ENCODE data around the gene GRN. TPM values are rescaled to one million over a fixed set of nuclear protein-coding genes. Genes with fewer than 3 reads are reported as not detected.

The GRN gene
- total RNA-seq, 1 donor, result 382 TPM

DNA sequence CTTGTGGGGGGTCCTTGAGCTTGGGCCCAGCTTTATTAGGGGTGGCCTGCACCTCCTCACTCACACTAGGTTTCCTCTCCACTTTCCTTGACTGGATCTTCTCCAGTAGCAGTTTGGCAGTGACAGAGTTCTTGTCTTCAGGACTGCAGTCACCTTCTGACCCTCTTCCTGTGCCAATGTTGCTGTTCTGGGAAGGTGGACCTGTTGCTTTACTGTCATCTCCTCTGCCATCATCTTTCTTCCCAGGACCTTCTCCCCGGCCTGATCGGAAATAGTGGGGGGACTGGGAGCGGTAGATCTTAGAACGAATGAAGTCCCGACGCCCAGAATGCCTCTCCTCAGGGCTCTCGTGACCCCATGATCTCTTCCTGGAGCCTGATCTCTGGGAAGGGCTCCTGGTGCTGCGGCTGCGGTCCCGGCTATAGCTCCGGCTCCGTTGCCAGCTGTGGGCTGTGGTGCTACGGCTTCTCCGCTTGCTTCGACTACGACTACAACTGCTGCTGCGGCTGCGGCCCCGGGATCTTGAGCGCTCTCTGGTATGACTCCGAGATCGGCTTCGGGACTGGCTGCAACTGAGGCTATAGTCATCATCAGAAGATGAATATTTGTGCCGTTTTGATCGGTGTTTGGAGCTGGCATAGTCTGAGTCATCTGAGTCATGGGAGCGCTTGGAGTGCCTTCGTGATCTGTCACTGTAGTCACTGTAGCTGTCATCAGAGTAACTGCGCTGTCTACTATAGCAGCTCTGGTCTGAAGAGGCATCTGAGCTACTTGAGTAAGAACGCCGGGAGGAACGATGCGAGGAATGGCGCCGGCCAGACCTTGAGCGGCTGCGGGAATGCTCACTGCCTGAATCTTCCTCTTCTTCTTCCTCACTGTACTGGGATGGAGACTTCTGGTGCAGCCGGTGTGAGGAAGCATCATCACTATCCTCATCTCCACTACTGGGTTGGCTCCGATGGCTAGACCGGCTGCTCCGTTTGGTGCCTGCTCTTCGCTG is 53.9 kb downstream of the GRN start:
- H3K79me2 ChIP-seq (ENCODE audit: insufficient read depth, low read length), result no peaks in the 10 kb centered on the region
- peaks cover 38% of the 10 kb centered on the region for H3K36me3 ChIP-seq (ENCODE audit: insufficient read depth, low read length)
- no peak for DNase-seq (ENCODE audit: insufficient read length, low spot score, missing footprints)
- no peaks in the 10 kb centered on the region for H3K27me3 ChIP-seq (ENCODE audit: insufficient read depth, low read length)
- H3K4me1 ChIP-seq (ENCODE audit: insufficient read depth, low read length), result no peaks in the 10 kb centered on the region
- H3K27ac ChIP-seq (ENCODE audit: low read depth, low read length), result no peak overlapping the region
- no peak overlapping the region for H3K4me2 ChIP-seq (ENCODE audit: insufficient read depth, low read length)
- H3K4me3 ChIP-seq (ENCODE audit: insufficient read depth, low read length), result no peak overlapping the region
- TF ChIP-seq, protein P1, sequence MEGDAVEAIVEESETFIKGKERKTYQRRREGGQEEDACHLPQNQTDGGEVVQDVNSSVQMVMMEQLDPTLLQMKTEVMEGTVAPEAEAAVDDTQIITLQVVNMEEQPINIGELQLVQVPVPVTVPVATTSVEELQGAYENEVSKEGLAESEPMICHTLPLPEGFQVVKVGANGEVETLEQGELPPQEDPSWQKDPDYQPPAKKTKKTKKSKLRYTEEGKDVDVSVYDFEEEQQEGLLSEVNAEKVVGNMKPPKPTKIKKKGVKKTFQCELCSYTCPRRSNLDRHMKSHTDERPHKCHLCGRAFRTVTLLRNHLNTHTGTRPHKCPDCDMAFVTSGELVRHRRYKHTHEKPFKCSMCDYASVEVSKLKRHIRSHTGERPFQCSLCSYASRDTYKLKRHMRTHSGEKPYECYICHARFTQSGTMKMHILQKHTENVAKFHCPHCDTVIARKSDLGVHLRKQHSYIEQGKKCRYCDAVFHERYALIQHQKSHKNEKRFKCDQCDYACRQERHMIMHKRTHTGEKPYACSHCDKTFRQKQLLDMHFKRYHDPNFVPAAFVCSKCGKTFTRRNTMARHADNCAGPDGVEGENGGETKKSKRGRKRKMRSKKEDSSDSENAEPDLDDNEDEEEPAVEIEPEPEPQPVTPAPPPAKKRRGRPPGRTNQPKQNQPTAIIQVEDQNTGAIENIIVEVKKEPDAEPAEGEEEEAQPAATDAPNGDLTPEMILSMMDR (IDR thresholded peaks at IDR 0.05; ENCODE audit: extremely low read depth, low read depth, low read length), result no peak
- H4K20me1 ChIP-seq (ENCODE audit: insufficient read depth, low read length), result peaks cover 3% of the 10 kb centered on the region
- no peaks in the 10 kb centered on the region for H3K9me3 ChIP-seq (ENCODE audit: low read depth, low read length)
- H2AFZ ChIP-seq (ENCODE audit: low read length), result no peak overlapping the region

- TF ChIP-seq, protein P1 (IDR thresholded peaks at IDR 0.05; ENCODE audit: extremely low read depth, low read depth, low read length), result peak; percentile 63
- H4K20me1 ChIP-seq (ENCODE audit: insufficient read depth, low read length), result peaks cover 3% of the 10 kb centered on the region
- peaks cover 46% of the 10 kb centered on the region for H3K36me3 ChIP-seq (ENCODE audit: insufficient read depth, low read length)
- no peak overlapping the region for H3K4me2 ChIP-seq (ENCODE audit: insufficient read depth, low read length)
- no peaks in the 10 kb centered on the region for H3K27me3 ChIP-seq (ENCODE audit: insufficient read depth, low read length)
- no peak overlapping the region for H3K27ac ChIP-seq (ENCODE audit: low read depth, low read length)
- no peaks in the 10 kb centered on the region for H3K4me1 ChIP-seq (ENCODE audit: insufficient read depth, low read length)
- H3K4me3 ChIP-seq (ENCODE audit: insufficient read depth, low read length), result no peak overlapping the region
- no peak overlapping the region for H2AFZ ChIP-seq (ENCODE audit: low read length)
- DNase-seq (ENCODE audit: insufficient read length, low spot score, missing footprints), result no peak
- no peaks in the 10 kb centered on the region for H3K79me2 ChIP-seq (ENCODE audit: insufficient read depth, low read length)
- no peaks in the 10 kb centered on the region for H3K9me3 ChIP-seq (ENCODE audit: low read depth, low read length)
Measured at GRCh38 chr17:44400226-44400847, 55.2 kb downstream of the GRN start.

Small RNA genes within 50 kb of the gene (small RNA-seq; reads per million reads assigned to genes)
- gene RF00012, result not detected
- not detected for gene RNU6-453P

Other genes starting within 250 kb of the GRN start
- gene HDAC5, start 221.7 kb upstream of the GRN start, total RNA-seq, result 69.2 and 85.4 TPM in 2 replicates
- 1.8 TPM in 2 replicates for gene HROB, start 203.4 kb upstream of the GRN start, total RNA-seq
- not detected in 2 replicates for gene ASB16, start 174.6 kb upstream of the GRN start, total RNA-seq
- gene TMUB2, start 158.3 kb upstream of the GRN start, total RNA-seq, result 27.1 and 27.9 TPM in 2 replicates
- gene ATXN7L3, start 145.4 kb upstream of the GRN start, total RNA-seq, result 34.5 and 38.4 TPM in 2 replicates
- gene UBTF, start 125.6 kb upstream of the GRN start, total RNA-seq, result 49.6 and 51.3 TPM in 2 replicates
- gene SLC4A1, start 77.2 kb upstream of the GRN start, total RNA-seq, result under 0.01 TPM in 1 of 2 replicates, not detected in the other
- gene RUNDC3A, start 36.7 kb upstream of the GRN start, total RNA-seq, result under 0.01 TPM in 1 of 2 replicates, not detected in the other
- 60.1 and 60.7 TPM in 2 replicates for gene SLC25A39, start 20.5 kb upstream of the GRN start, total RNA-seq
- gene FAM171A2, start 18.6 kb downstream of the GRN start, total RNA-seq, result 3.5 and 4.3 TPM in 2 replicates
- 0.59 TPM in 1 of 2 replicates, not detected in the other for gene ITGA2B, start 44.3 kb downstream of the GRN start, total RNA-seq
- gene GPATCH8, start 158.1 kb downstream of the GRN start, total RNA-seq, result 30.6 and 33.3 TPM in 2 replicates
- gene FZD2, start 212.2 kb downstream of the GRN start, total RNA-seq, result 15.9 and 23.9 TPM in 2 replicates